H9 (cell line): ENCODE data around the gene FOXO6. TPM values are rescaled to one million over a fixed set of nuclear protein-coding genes. Genes with fewer than 3 reads are reported as not detected.

Source experiments
- DNase-seq: peaks from one replicate; pipeline ENCODE4 v3.0.0-alpha.2; 2017
- H2AFZ ChIP-seq: one replicate; pipeline ENCODE4 v1.6.1; 2013; ENCODE audit warnings: mild to moderate bottlenecking, low read length, control low read depth, moderate library complexity
- H2AK5ac ChIP-seq: 2 replicates; pipeline ENCODE4 v1.6.1; 2013; ENCODE audit warnings: low read length, control low read depth, mixed read lengths; ENCODE audit not compliant: insufficient read length
- H2BK120ac ChIP-seq: one replicate; pipeline ENCODE4 v1.6.1; 2013; ENCODE audit warnings: low read depth, mild to moderate bottlenecking, low read length, control low read depth, inconsistent platforms; ENCODE audit not compliant: poor library complexity, severe bottlenecking
- H2BK12ac ChIP-seq: 2 replicates; pipeline ENCODE4 v1.6.1; 2013; ENCODE audit warnings: low read length, control low read depth, mixed read lengths, low read depth; ENCODE audit not compliant: insufficient read length
- H2BK15ac ChIP-seq: 2 replicates; pipeline ENCODE4 v1.6.1; 2013; ENCODE audit warnings: low read depth, low read length, control low read depth
- H2BK20ac ChIP-seq: one replicate; pipeline ENCODE4 v1.6.1; 2013; ENCODE audit warnings: low read depth, mild to moderate bottlenecking, low read length, control low read depth, inconsistent platforms; ENCODE audit not compliant: poor library complexity, severe bottlenecking
- H2BK5ac ChIP-seq: 2 replicates; pipeline ENCODE4 v1.6.1; 2013; ENCODE audit warnings: low read length, control low read depth, mixed read lengths; ENCODE audit not compliant: insufficient read length
- H3K14ac ChIP-seq: 2 replicates; pipeline ENCODE4 v1.6.1; 2013; ENCODE audit warnings: low read length, control low read depth; ENCODE audit not compliant: insufficient read depth
- H3K18ac ChIP-seq: 2 replicates; pipeline ENCODE4 v1.6.1; 2013; ENCODE audit warnings: low read depth, mild to moderate bottlenecking, mixed read lengths, low read length, control low read depth; ENCODE audit not compliant: insufficient read length
- H3K23ac ChIP-seq: 2 replicates; pipeline ENCODE4 v1.6.1; 2013; ENCODE audit warnings: low read length, control low read depth, mixed read lengths, low read depth; ENCODE audit not compliant: insufficient read length
- H3K23me2 ChIP-seq: 2 replicates; pipeline ENCODE4 v1.6.1; 2013; ENCODE audit warnings: low read depth, mild to moderate bottlenecking, mixed read lengths, low read length, control low read depth; ENCODE audit not compliant: insufficient read length, poor library complexity, severe bottlenecking
- H3K27ac ChIP-seq: 2 replicates; pipeline ENCODE4 v1.5.1; 2013; ENCODE audit warnings: low read length, control low read depth, mixed read lengths, low read depth; ENCODE audit not compliant: insufficient read length
- H3K27me3 ChIP-seq: 2 replicates; pipeline ENCODE4 v1.6.1; 2013; ENCODE audit warnings: low read length, control low read depth, inconsistent platforms; ENCODE audit not compliant: insufficient read depth
- H3K4ac ChIP-seq: 2 replicates; pipeline ENCODE4 v1.6.1; 2013; ENCODE audit warnings: low read depth, mild to moderate bottlenecking, control low read depth, inconsistent platforms, low read length, moderate library complexity
- H3K4me1 ChIP-seq: 2 replicates; pipeline ENCODE4 v1.6.1; 2013; ENCODE audit warnings: low read length, control low read depth, inconsistent platforms; ENCODE audit not compliant: insufficient read depth
- H3K4me2 ChIP-seq: 2 replicates; pipeline ENCODE4 v1.6.1; 2013; ENCODE audit warnings: low read length, control low read depth, mixed read lengths; ENCODE audit not compliant: insufficient read length, insufficient read depth
- H3K56ac ChIP-seq: 2 replicates; pipeline ENCODE4 v1.6.1; 2013; ENCODE audit warnings: low read depth, mild to moderate bottlenecking, mixed read lengths, low read length, control low read depth; ENCODE audit not compliant: insufficient read length
- H3K79me1 ChIP-seq: 2 replicates; pipeline ENCODE4 v1.6.1; 2013; ENCODE audit warnings: low read depth, mild to moderate bottlenecking, moderate library complexity, low read length, control low read depth, inconsistent platforms; ENCODE audit not compliant: insufficient read depth, poor library complexity, severe bottlenecking
- H3K79me2 ChIP-seq: 2 replicates; pipeline ENCODE4 v1.6.1; 2013; ENCODE audit warnings: low read length, control low read depth, inconsistent platforms; ENCODE audit not compliant: insufficient read depth
- H3K9ac ChIP-seq: 2 replicates; pipeline ENCODE4 v1.6.1; 2013; ENCODE audit warnings: low read length, control low read depth, mixed read lengths; ENCODE audit not compliant: insufficient read length; ENCODE audit errors: extremely low read depth
- H3K9me3 ChIP-seq: one replicate; pipeline ENCODE4 v1.6.1; 2013; ENCODE audit warnings: low read depth, low read length, inconsistent platforms; ENCODE audit not compliant: control insufficient read depth
- H3T11ph ChIP-seq: one replicate; pipeline ENCODE4 v1.6.1; 2013; ENCODE audit warnings: mild to moderate bottlenecking, low read length, control low read depth, inconsistent platforms
- H4K20me1 ChIP-seq: one replicate; pipeline ENCODE4 v1.6.1; 2013; ENCODE audit not compliant: control insufficient read depth, insufficient read length, insufficient read depth
- H4K5ac ChIP-seq: 2 replicates; pipeline ENCODE4 v1.6.1; 2013; ENCODE audit warnings: low read depth, mild to moderate bottlenecking, mixed read lengths, low read length, control low read depth; ENCODE audit not compliant: insufficient read length
- H4K8ac ChIP-seq: replicated peaks from 2 replicates; pipeline ENCODE4 v1.6.1; 2013; ENCODE audit warnings: low read length, control low read depth, mixed read lengths, low read depth; ENCODE audit not compliant: insufficient read length
- H4K91ac ChIP-seq: 2 replicates; pipeline ENCODE4 v1.6.1; 2013; ENCODE audit warnings: low read depth, mild to moderate bottlenecking, moderate library complexity, mixed read lengths, low read length, control low read depth; ENCODE audit not compliant: insufficient read length
- H3K27ac Mint-ChIP-seq, 3 experiments: 2 replicates in 2 of 3; 3 replicates in 1 of 3; pipeline ENCODE4 v1.8.0; 2020 to 2021; ENCODE audit warnings: mixed read lengths in 3 of 3, mild to moderate bottlenecking in 1 of 3, moderate library complexity in 1 of 3
- H3K27me3 Mint-ChIP-seq: 2 replicates; pipeline ENCODE4 v1.8.0; 2021; ENCODE audit warnings: low read depth, mild to moderate bottlenecking, moderate library complexity, mixed read lengths
- H3K36me3 Mint-ChIP-seq, 3 experiments: 2 replicates in 2 of 3; 3 replicates in 1 of 3; pipeline ENCODE4 v1.8.0; 2020 to 2021; ENCODE audit warnings: low read depth in 3 of 3, mixed read lengths in 3 of 3; ENCODE audit not compliant: insufficient read depth in 1 of 3
- H3K4me1 Mint-ChIP-seq, 2 experiments: 2 replicates each; pipeline ENCODE4 v1.8.0; 2020; ENCODE audit warnings: mixed read lengths in 2 of 2
- H3K4me3 Mint-ChIP-seq, 2 experiments: 2 replicates in 1 of 2; 3 replicates in 1 of 2; pipeline ENCODE4 v1.8.0; 2020 to 2021; ENCODE audit warnings: mild to moderate bottlenecking in 2 of 2, mixed read lengths in 2 of 2, moderate library complexity in 1 of 2
- H3K9me3 Mint-ChIP-seq, 2 experiments: 2 replicates in 1 of 2; 3 replicates in 1 of 2; pipeline ENCODE4 v1.8.0; 2020; ENCODE audit warnings: mild to moderate bottlenecking in 2 of 2, mixed read lengths in 2 of 2, moderate library complexity in 1 of 2
- CTCF ChIP-seq: fragments of 200-600 bp; sonication (generic); conservative IDR thresholded peaks from 3 replicates; pipeline ENCODE4 v1.8.0; 2021; ENCODE audit warnings: antibody characterized with exemption, mild to moderate bottlenecking
- WGBS: extraction: QIAGEN DNeasy Blood & Tissue Kit; methylation state at CpG from one replicate; pipeline ENCODE4 v1.1.7; 2013; ENCODE audit warnings: missing lambda C conversion rate, low lambda C conversion rate, mixed read lengths; ENCODE audit not compliant: insufficient read length; ENCODE audit errors: extremely low coverage; 5-methylcytosine and 5-hydroxymethylcytosine counted together
- total RNA-seq: library from RNA; stranded (reverse); gene quantifications from 2 replicates; pipeline ENCODE4 v1.2.1, GENCODE V29; 2021

Gene FOXO6
- total RNA-seq, 1 experiment from 2014 or later, result 0.83 TPM

- Histone ChIP-seq H3T11ph (no peak overlapping the region), H3K18ac (no peak overlapping the region), H3K4ac (no peak overlapping the region), H3K27ac (no peak overlapping the region), H3K14ac (no peak overlapping the region), H3K56ac (no peak overlapping the region), H3K9me3 (no peaks in the 10 kb centered on the region), H2BK12ac (no peak overlapping the region), H2BK20ac (no peak overlapping the region), H3K27me3 (no peaks in the 10 kb centered on the region), H3K23ac (no peak overlapping the region), H3K79me2 (no peaks in the 10 kb centered on the region), H2AK5ac (no peak overlapping the region), H3K23me2 (no peaks in the 10 kb centered on the region), H2BK5ac (no peak overlapping the region), H4K20me1 (no peaks in the 10 kb centered on the region), H3K4me2 (no peak overlapping the region), H3K4me1 (0 out of 2 replicates have a peak, but pooled peaks cover 3% of the 10 kb centered on the region), H4K5ac (no peak overlapping the region), H2AFZ (no peak overlapping the region), H4K8ac (no peak overlapping the region), H3K9ac (no peak overlapping the region), H3K79me1 (no peaks in the 10 kb centered on the region), H4K91ac (no peak overlapping the region), H2BK15ac (no peak overlapping the region), H2BK120ac (no peak overlapping the region)
- no CpG with 5 or more reads among the region's 1 CpG for WGBS
- peaks cover 16 to 18% of the 10 kb centered on the region in 2 experiments for H3K9me3 Mint-ChIP-seq
- peaks cover 0 to 3% (median 0%) of the 10 kb centered on the region in 3 experiments; a peak in 1 of 7 replicates for H3K36me3 Mint-ChIP-seq
- no peak for DNase-seq
- no peak for TF ChIP-seq CTCF
- H3K4me1 Mint-ChIP-seq, result peaks cover 7 to 11% of the 10 kb centered on the region in 2 experiments
- no peak overlapping the region for H3K27ac Mint-ChIP-seq
- peaks cover 20% of the 10 kb centered on the region for H3K27me3 Mint-ChIP-seq
- no peak overlapping the region for H3K4me3 Mint-ChIP-seq
These were observed 22.4 kb upstream of the FOXO6 start for GRCh38 chr1:41338820-41339219.
